ENCODE measurements around the gene PVALB. TPM values are rescaled to one million over a fixed set of nuclear protein-coding genes. Genes with fewer than 3 reads are reported as not detected.

Gene PVALB
- total and polyA plus RNA-seq, 10 of the 15 experiments (the other 5 are each of a cell fraction or from before 2014, with no cell fraction given), result not detected

- peak; percentile 96 for TF ChIP-seq NR2F1 (conservative IDR thresholded peaks at IDR 0.05)
- TF ChIP-seq ZNF384 (IDR thresholded peaks at IDR 0.05; ENCODE audit: borderline replicate concordance, low read depth, low read length), result no peak
- no peak for TF ChIP-seq SREBF2 (IDR thresholded peaks at IDR 0.05; ENCODE audit: low read length)
- TF ChIP-seq EZH2 (IDR thresholded peaks at IDR 0.05; ENCODE audit: borderline replicate concordance, control insufficient read depth, low read depth, low read length), result no peak
- no peak for TF ChIP-seq NKRF (conservative IDR thresholded peaks at IDR 0.05)
- TF ChIP-seq POLR2A (IDR thresholded peaks at IDR 0.05; ENCODE audit: low read depth, low read length), result peak; percentile 82
- 0 out of 2 replicates have a peak, but pooled peaks have one; percentile 14 for TF ChIP-seq ZBTB40 (IDR thresholded peaks at IDR 0.05; ENCODE audit: borderline replicate concordance)
- peak; percentile 41 for TF ChIP-seq E4F1 (IDR thresholded peaks at IDR 0.05; ENCODE audit: borderline replicate concordance, partially characterized antibody)
- peak; percentile 74 for TF ChIP-seq POLR2AphosphoS5 (IDR thresholded peaks at IDR 0.05; ENCODE audit: low read length)
- TF ChIP-seq ZNF274 (IDR thresholded peaks at IDR 0.05; ENCODE audit: insufficient read depth, insufficient read length), result no peak
- TF ChIP-seq FOXM1 (IDR thresholded peaks at IDR 0.05; ENCODE audit: low read depth, low read length), result peak; percentile 76; the same call in 1 of the 2 replicates
- TF ChIP-seq MTA2 (IDR thresholded peaks at IDR 0.05; ENCODE audit: low read depth), result peak; percentile 79
- no peak; the same call in 1 of the 2 replicates for TF ChIP-seq JUND (IDR thresholded peaks at IDR 0.05; ENCODE audit: low read depth, low read length)
- TF ChIP-seq KDM1A (IDR thresholded peaks at IDR 0.05; ENCODE audit: borderline replicate concordance), result no peak
- TF ChIP-seq SMARCA5 (IDR thresholded peaks at IDR 0.05), result peak; percentile 84; the same call in 1 of the 2 replicates
- no peak for TF ChIP-seq ZBTB33 (IDR thresholded peaks at IDR 0.05)
- TF ChIP-seq BCL3 (IDR thresholded peaks at IDR 0.05; ENCODE audit: borderline replicate concordance, insufficient read depth, low read depth, low read length, poor library complexity, severe bottlenecking), result peak; percentile 87
Measured at GRCh38 chr22:36860821-36861659, 44.2 kb upstream of the PVALB start, which contains the start of gene NCF4 (continued).

Data from GM12878 (cell line).